Neural progenitor cell (in vitro differentiated cells): ENCODE results near the gene DNER. TPM values are rescaled to one million over a fixed set of nuclear protein-coding genes. Genes with fewer than 3 reads are reported as not detected.

Experiments used
- DNase-seq: peaks from one replicate; pipeline ENCODE4 v3.0.0-alpha.2; 2016; ENCODE audit warnings: low spot score
- H2AFZ ChIP-seq: fragments of 200-600 bp; sonication (generic); replicated peaks from 2 replicates; pipeline ENCODE4 v1.6.1; 2016; ENCODE audit warnings: antibody characterized with exemption
- H3F3A ChIP-seq: fragments of 200-600 bp; sonication (generic); 2 replicates; pipeline ENCODE4 v1.6.1; 2016; ENCODE audit warnings: antibody characterized with exemption, low read depth
- H3K27ac ChIP-seq: fragments of 200-600 bp; sonication (generic); 2 replicates; pipeline ENCODE4 v1.5.1; 2016; ENCODE audit warnings: mild to moderate bottlenecking
- H3K27me3 ChIP-seq: fragments of 200-600 bp; sonication (generic); 2 replicates; pipeline ENCODE4 v1.6.1; 2016; ENCODE audit warnings: mild to moderate bottlenecking, moderate library complexity
- H3K36me3 ChIP-seq: fragments of 200-600 bp; sonication (generic); 2 replicates; pipeline ENCODE4 v1.5.1; 2016
- H3K4me1 ChIP-seq: fragments of 200-600 bp; sonication (generic); 2 replicates; pipeline ENCODE4 v1.6.1; 2016; ENCODE audit warnings: mixed run types
- H3K4me2 ChIP-seq: fragments of 200-600 bp; sonication (generic); 2 replicates; pipeline ENCODE4 v1.6.1; 2016
- H3K4me3 ChIP-seq: fragments of 200-600 bp; sonication (generic); 2 replicates; pipeline ENCODE4 v1.5.1; 2016
- H3K79me2 ChIP-seq: fragments of 200-600 bp; sonication (generic); 2 replicates; pipeline ENCODE4 v1.6.1; 2016; ENCODE audit warnings: low read depth
- H3K9ac ChIP-seq: fragments of 200-600 bp; sonication (generic); 2 replicates; pipeline ENCODE4 v1.6.1; 2016
- H3K9me3 ChIP-seq: fragments of 200-600 bp; sonication (generic); 2 replicates; pipeline ENCODE4 v1.5.1; 2016; ENCODE audit warnings: low read depth
- H4K20me1 ChIP-seq: fragments of 200-600 bp; sonication (generic); 2 replicates; pipeline ENCODE4 v1.6.1; 2016; ENCODE audit warnings: low read depth
- H3K27ac Mint-ChIP-seq: 3 replicates; pipeline ENCODE4 v1.8.0; 2021; ENCODE audit warnings: mixed read lengths
- H3K27me3 Mint-ChIP-seq: 2 replicates; pipeline ENCODE4 v1.8.0; 2022; ENCODE audit warnings: low read depth, mild to moderate bottlenecking, inconsistent platforms, moderate library complexity, mixed read lengths; ENCODE audit not compliant: insufficient read depth
- H3K36me3 Mint-ChIP-seq: 3 replicates; pipeline ENCODE4 v1.8.0; 2021; ENCODE audit warnings: mixed read lengths
- H3K4me1 Mint-ChIP-seq: 3 replicates; pipeline ENCODE4 v1.8.0; 2021; ENCODE audit warnings: mixed read lengths
- H3K4me3 Mint-ChIP-seq: 3 replicates; pipeline ENCODE4 v1.8.0; 2021; ENCODE audit warnings: mild to moderate bottlenecking, moderate library complexity, mixed read lengths
- H3K9me3 Mint-ChIP-seq: 3 replicates; pipeline ENCODE4 v1.8.0; 2020; ENCODE audit warnings: mixed read lengths
- EZH2 ChIP-seq: fragments of 200-600 bp; sonication (generic); IDR thresholded peaks from 2 replicates; pipeline ENCODE4 v1.6.1; 2017; ENCODE audit warnings: antibody characterized with exemption, mild to moderate bottlenecking, moderate library complexity
- EZH2phosphoT487 ChIP-seq: fragments of 200-600 bp; sonication (generic); IDR thresholded peaks from 2 replicates; pipeline ENCODE4 v1.6.1; 2017; ENCODE audit warnings: antibody characterized with exemption
- total RNA-seq: library from RNA; depleted of rRNA; stranded (reverse); fragments of >200 nt; gene quantifications from 2 replicates; pipeline ENCODE4 v1.2.3, GENCODE V29; 2015; ENCODE audit warnings: low replicate concordance
- TF ChIP-seq, protein P1 (sequence below): fragments of 200-600 bp; sonication (generic); IDR thresholded peaks from 2 replicates; pipeline ENCODE4 v1.5.1; 2017; ENCODE audit warnings: antibody characterized with exemption, mild to moderate bottlenecking

The DNER gene
- total RNA-seq, 1 donor from 2014 or later: 0.97 TPM

DNA sequence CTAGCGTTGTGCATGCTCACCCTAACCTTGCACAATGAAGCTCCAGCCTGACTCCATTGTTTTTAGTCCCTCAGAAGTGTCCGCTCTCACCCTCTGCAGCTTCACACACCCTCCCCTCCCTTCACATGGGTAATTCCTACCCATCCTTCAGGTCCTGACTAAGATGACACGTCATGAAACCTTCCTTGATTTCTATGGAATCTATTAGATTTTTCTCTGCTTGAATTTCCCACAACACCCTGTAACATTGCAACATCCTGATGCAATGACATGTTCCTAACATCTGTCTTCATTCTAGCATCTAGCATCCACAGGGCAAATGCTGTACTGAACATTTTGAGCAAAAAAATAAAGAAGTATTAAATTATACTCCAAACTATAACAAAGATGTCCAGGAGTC is 366.2 kb downstream of the DNER start:
- Histone ChIP-seq H3K4me1 (no peaks in the 10 kb centered on the region), H4K20me1 (no peaks in the 10 kb centered on the region), H3K4me3 (no peak overlapping the region), H3F3A (no peaks in the 10 kb centered on the region), H3K27ac (no peak overlapping the region), H2AFZ (no peak overlapping the region), H3K36me3 (no peaks in the 10 kb centered on the region), H3K4me2 (no peak overlapping the region), H3K9ac (no peak overlapping the region), H3K79me2 (no peaks in the 10 kb centered on the region), H3K9me3 (no peaks in the 10 kb centered on the region), H3K27me3 (no peaks in the 10 kb centered on the region)
- Mint-ChIP-seq H3K27me3 (no peaks in the 10 kb centered on the region), H3K4me3 (no peak overlapping the region), H3K36me3 (no peaks in the 10 kb centered on the region), H3K4me1 (no peaks in the 10 kb centered on the region), H3K9me3 (no peaks in the 10 kb centered on the region), H3K27ac (no peak overlapping the region)
- TF ChIP-seq, protein P1, sequence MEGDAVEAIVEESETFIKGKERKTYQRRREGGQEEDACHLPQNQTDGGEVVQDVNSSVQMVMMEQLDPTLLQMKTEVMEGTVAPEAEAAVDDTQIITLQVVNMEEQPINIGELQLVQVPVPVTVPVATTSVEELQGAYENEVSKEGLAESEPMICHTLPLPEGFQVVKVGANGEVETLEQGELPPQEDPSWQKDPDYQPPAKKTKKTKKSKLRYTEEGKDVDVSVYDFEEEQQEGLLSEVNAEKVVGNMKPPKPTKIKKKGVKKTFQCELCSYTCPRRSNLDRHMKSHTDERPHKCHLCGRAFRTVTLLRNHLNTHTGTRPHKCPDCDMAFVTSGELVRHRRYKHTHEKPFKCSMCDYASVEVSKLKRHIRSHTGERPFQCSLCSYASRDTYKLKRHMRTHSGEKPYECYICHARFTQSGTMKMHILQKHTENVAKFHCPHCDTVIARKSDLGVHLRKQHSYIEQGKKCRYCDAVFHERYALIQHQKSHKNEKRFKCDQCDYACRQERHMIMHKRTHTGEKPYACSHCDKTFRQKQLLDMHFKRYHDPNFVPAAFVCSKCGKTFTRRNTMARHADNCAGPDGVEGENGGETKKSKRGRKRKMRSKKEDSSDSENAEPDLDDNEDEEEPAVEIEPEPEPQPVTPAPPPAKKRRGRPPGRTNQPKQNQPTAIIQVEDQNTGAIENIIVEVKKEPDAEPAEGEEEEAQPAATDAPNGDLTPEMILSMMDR: no peak
- TF ChIP-seq EZH2phosphoT487: no peak
- no peak for DNase-seq

DNA sequence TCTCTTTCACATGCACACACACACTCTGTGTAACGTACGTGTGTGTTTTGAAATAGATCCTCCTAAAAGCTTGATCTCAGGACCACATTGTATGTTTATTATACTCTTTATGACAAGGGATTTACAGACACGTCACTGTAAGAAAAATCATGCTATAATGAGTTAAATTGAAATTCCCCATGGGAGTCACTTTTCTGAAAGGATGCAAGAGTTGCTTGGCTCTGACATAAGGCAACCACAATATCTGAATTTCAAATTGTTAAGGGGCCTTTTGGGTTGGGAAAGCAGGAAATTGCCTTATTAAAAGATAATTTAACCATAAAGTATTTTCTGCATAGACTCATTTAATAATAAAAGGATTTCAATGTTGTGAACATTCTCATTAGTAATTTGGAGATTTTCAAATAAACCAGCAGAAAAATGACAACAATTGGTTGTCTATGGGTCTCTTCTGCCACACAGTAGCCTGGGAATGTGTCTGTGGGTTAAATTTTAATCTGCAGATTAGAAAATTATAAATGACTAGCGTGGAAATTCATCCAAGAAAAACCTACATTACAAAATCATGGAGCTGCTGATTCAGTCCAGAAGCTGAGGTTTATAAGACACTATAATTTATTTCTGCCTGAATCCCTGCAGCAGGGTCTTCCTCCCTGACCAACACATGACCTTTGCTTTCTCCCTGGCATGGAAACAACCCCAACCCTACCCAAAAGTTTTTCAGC is 367.4 kb downstream of the DNER start:
- Mint-ChIP-seq H3K4me1 (no peaks in the 10 kb centered on the region), H3K4me3 (no peak overlapping the region), H3K27ac (no peak overlapping the region), H3K9me3 (no peaks in the 10 kb centered on the region), H3K36me3 (no peaks in the 10 kb centered on the region), H3K27me3 (peaks cover 2% of the 10 kb centered on the region)
- H3K27me3 ChIP-seq: no peaks in the 10 kb centered on the region
- H3K79me2 ChIP-seq: no peaks in the 10 kb centered on the region
- no peaks in the 10 kb centered on the region for H4K20me1 ChIP-seq
- no peaks in the 10 kb centered on the region for H3K9me3 ChIP-seq
- H3K36me3 ChIP-seq: no peaks in the 10 kb centered on the region
- no peaks in the 10 kb centered on the region for H3K4me1 ChIP-seq
- no peaks in the 10 kb centered on the region for H3F3A ChIP-seq
- TF ChIP-seq EZH2: no peak
- TF ChIP-seq, protein P1: no peak
- TF ChIP-seq EZH2phosphoT487: no peak
- H3K4me3 ChIP-seq: no peak overlapping the region
- H3K9ac ChIP-seq: no peak overlapping the region
- H2AFZ ChIP-seq: no peak overlapping the region
- no peak for DNase-seq
- H3K4me2 ChIP-seq: no peak overlapping the region
- H3K27ac ChIP-seq: no peak overlapping the region

DNA sequence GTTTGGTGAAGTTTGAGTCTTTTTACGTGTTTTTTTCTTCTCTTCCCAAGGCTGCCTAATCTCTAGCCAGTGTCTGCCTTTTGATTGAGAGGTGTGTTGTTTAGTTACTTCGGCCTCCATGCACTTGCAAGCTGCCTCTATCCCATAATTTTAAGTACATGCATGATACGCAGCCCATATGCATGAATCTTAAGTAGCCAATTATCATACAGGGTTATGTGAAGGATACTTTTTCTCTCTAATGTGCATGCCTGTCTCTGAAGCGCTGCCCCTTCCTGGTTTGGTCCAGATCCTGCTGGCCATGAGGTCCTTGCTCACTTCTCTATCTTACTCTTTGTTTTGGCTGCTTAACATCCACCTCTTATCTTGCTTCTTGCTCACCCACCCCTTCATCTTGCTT is 369.4 kb downstream of the DNER start:
- Mint-ChIP-seq H3K27me3 (peaks cover 2% of the 10 kb centered on the region), H3K27ac (no peak overlapping the region), H3K4me3 (no peak overlapping the region)

More for the DNA sequence above, 369.4 kb downstream of the DNER start:
- H3K36me3 ChIP-seq: no peaks in the 10 kb centered on the region
- TF ChIP-seq EZH2phosphoT487: no peak
- no peak for TF ChIP-seq EZH2
- TF ChIP-seq, protein P1: no peak
- H3K4me3 ChIP-seq: no peak overlapping the region
- H3K9ac ChIP-seq: no peak overlapping the region
- Mint-ChIP-seq H3K4me1 (no peaks in the 10 kb centered on the region), H3K36me3 (no peaks in the 10 kb centered on the region), H3K9me3 (no peaks in the 10 kb centered on the region)
- H3K79me2 ChIP-seq: no peaks in the 10 kb centered on the region
- H3K4me2 ChIP-seq: no peak overlapping the region
- H2AFZ ChIP-seq: no peak overlapping the region
- no peaks in the 10 kb centered on the region for H3K27me3 ChIP-seq
- no peak for DNase-seq
- H3K27ac ChIP-seq: no peak overlapping the region
- no peaks in the 10 kb centered on the region for H3K9me3 ChIP-seq
- no peaks in the 10 kb centered on the region for H3F3A ChIP-seq
- no peaks in the 10 kb centered on the region for H3K4me1 ChIP-seq
- no peaks in the 10 kb centered on the region for H4K20me1 ChIP-seq
